ENCODE results near the gene PTPRT.
"Not testable (repeated sequence)": the region's sequence is repeated elsewhere in the genome, so short reads cannot be mapped to it uniquely, and the experiment has no call there.

Gene PTPRT

GRCh38 chr20:42900764-42901163, 288.9 kb downstream of the PTPRT start:
- DNase-seq, result not testable (repeated sequence)

- DNase-seq, result no peak
Observed at GRCh38 chr20:42895020-42895419, 294.7 kb downstream of the PTPRT start.

- DNase-seq, result no peak
Observed at GRCh38 chr20:42894483-42894882, 295.2 kb downstream of the PTPRT start.

- DNase-seq, result no peak
Observed at GRCh38 chr20:42889517-42889916, 300.2 kb downstream of the PTPRT start.

GRCh38 chr20:42887281-42887680, 302.4 kb downstream of the PTPRT start:
- no peak for DNase-seq

- no peak for DNase-seq
Observed at GRCh38 chr20:42886801-42887200, 302.9 kb downstream of the PTPRT start.

- DNase-seq, result no peak
Observed at GRCh38 chr20:42886046-42886445, 303.7 kb downstream of the PTPRT start.

GRCh38 chr20:42875581-42875980, 314.1 kb downstream of the PTPRT start:
- DNase-seq, result no peak

GRCh38 chr20:42873259-42873658, 316.4 kb downstream of the PTPRT start:
- DNase-seq, result no peak

GRCh38 chr20:42864116-42864515, 325.6 kb downstream of the PTPRT start:
- DNase-seq, result no peak

- no peak for DNase-seq
Observed at GRCh38 chr20:42862446-42862845, 327.3 kb downstream of the PTPRT start.

- no peak for DNase-seq
Observed at GRCh38 chr20:42857446-42857845, 332.3 kb downstream of the PTPRT start.

- DNase-seq, result no peak
Observed at GRCh38 chr20:42855896-42856295, 333.8 kb downstream of the PTPRT start.

GRCh38 chr20:42852691-42853090, 337.0 kb downstream of the PTPRT start:
- no peak for DNase-seq

GRCh38 chr20:42846784-42847490, 342.8 kb downstream of the PTPRT start:
- no peak for DNase-seq

GRCh38 chr20:42844751-42845150, 345.0 kb downstream of the PTPRT start:
- no peak for DNase-seq

GRCh38 chr20:42837456-42837855, 352.2 kb downstream of the PTPRT start:
- DNase-seq, result no peak

GRCh38 chr20:42836339-42836738, 353.4 kb downstream of the PTPRT start:
- no peak for DNase-seq

- DNase-seq, result no peak
Observed at GRCh38 chr20:42807876-42808275, 381.8 kb downstream of the PTPRT start.

GRCh38 chr20:42795111-42795695, 394.5 kb downstream of the PTPRT start:
- DNase-seq, result no peak

- no peak for DNase-seq
Observed at GRCh38 chr20:42792052-42792451, 397.7 kb downstream of the PTPRT start.

GRCh38 chr20:42790111-42790510, 399.6 kb downstream of the PTPRT start:
- no peak for DNase-seq

GRCh38 chr20:42788707-42789106, 401.0 kb downstream of the PTPRT start:
- DNase-seq, result no peak

GRCh38 chr20:42785041-42785440, 404.7 kb downstream of the PTPRT start:
- DNase-seq, result no peak

GRCh38 chr20:42779216-42779615, 410.5 kb downstream of the PTPRT start:
- no peak for DNase-seq

Data from SIG-M5 (cell line).